Astrocyte of the spinal cord (primary cell): ENCODE measurements around the gene GABBR2.
"Not testable (repeated sequence)": the region's sequence is repeated elsewhere in the genome, so short reads cannot be mapped to it uniquely, and the experiment has no call there.

Source experiments
- DNase-seq: peaks from one replicate; pipeline ENCODE4 v3.0.0; 2011; ENCODE audit warnings: low read depth, low spot score
- H3K4me3 ChIP-seq: 2 replicates; pipeline ENCODE4 v1.5.1; 2011; ENCODE audit warnings: low read depth, mild to moderate bottlenecking, low read length, moderate library complexity
- CTCF ChIP-seq: IDR thresholded peaks from 2 replicates; pipeline ENCODE4 v1.5.1; 2012; ENCODE audit warnings: low read depth, mild to moderate bottlenecking, low read length, inconsistent platforms
- in situ Hi-C: cut with HindIII; loops from 2 replicates; pipeline ENCODE4 v1.10.0; 2017; ENCODE audit warnings: low sequenced_read_pairs

The GABBR2 gene

GRCh38 chr9:98514841-98515240 is 193.9 kb downstream of the GABBR2 start:
- in situ Hi-C loops, result no loop called here
- H3K4me3 ChIP-seq, result no peak overlapping the region
- TF ChIP-seq CTCF, result no peak
- DNase-seq, result no peak

DNA sequence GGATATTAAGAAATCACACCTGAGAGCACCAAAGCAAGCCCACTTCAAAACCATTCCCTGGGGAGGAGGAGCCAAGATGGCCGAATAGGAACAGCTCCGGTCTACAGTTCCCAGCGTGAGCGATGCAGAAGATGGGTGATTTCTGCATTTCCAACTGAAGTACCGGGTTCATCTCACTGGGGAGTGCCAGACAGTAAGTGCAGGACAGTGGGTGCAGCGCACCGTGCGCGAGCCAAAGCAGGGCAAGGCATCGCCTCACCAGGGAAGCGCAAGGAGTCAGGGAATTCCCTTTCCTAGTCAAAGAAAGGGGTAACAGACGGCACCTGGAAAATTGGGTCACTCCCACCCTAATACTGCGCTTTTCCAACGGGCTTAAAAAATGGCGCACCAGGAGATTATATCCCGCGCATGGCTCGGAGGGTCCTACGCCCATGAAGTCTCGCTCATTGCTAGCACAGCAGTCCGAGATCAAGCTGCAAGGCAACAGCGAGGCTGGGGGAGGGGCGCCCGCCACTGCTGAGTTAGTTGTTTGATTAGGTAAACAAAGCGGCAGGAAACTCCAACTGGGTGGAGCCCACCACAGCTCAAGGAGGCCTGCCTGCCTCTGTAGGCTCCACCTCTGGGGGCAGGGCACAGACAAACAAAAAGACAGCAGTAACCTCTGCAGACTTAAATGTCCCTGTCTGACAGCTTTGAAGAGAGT is 200.4 kb downstream of the GABBR2 start:
- in situ Hi-C loops, DNase-seq, H3K4me3 ChIP-seq: not testable (repeated sequence)

GRCh38 chr9:98506422-98507054 is 202.2 kb downstream of the GABBR2 start:
- H3K4me3 ChIP-seq, result no peak overlapping the region
- in situ Hi-C loops, result no loop called here
- no peak for TF ChIP-seq CTCF
- no peak for DNase-seq

DNA sequence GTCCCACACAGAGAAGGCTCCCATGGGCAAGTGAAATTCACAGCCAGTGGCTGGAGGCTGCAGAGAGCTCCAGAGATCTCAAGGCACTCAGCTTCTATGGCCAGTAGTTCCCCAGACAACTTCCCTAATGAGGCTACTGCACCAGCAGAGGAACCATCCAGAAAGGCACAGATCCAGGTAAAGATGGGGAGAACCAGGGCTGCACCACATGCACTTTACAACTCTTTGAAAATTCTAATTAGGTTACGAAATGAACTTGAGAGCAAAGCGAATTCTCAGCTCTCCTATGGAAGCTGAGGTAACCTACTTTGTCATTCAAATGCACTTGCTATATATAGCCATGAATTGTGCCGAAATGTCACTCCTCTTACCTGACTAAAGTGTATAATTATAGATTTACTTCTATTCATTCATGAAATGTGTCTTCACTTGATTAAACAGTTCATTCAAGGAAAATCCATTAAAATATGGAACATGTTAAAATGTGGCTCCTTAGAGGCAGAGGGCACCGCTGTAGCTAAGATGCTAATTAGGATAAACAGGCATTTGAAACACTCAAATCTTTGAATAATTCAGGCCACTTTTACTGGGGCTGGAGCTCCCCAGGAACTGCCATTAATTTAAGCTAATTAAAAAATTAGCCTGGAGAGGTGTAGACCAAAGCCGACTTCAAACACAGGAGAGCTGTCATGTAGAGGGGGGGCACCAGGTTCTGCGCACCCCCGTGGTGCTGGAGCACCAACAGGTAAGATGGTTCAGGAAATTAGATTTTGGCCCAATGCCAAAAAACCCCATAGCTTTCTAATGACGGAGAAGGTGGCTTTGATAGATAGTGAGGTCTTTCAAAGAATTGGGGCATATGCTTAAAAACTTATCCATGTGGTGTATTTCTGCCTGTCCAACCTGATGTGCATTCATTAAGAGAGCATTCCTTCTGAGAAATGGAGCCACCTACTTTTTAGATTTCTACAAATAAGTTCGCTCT is 204.1 kb downstream of the GABBR2 start:
- no peak for DNase-seq
- H3K4me3 ChIP-seq, result no peak overlapping the region
- TF ChIP-seq CTCF, result no peak
- in situ Hi-C loops, result no loop called here

- DNase-seq, result no peak
- in situ Hi-C loops, result no loop called here
These were observed 204.9 kb downstream of the GABBR2 start for GRCh38 chr9:98503867-98504266.

DNA sequence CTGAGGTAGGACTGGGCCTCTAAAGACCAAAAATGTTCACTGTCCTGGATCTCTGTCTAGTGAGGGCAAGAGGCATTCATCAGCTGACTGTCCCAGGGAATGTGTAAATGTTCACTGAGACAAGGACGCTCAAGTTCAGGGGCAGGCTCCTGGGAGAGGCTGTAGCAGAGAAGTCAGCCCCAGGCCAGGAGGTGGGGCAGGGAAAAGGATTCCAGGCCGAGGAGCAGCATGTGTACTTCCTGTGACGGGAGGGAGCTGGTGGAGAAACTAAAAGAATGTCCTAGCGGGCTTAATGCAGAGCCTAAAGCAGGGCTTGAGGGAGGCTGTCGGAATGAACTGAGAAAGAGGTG is 205.8 kb downstream of the GABBR2 start:
- no peak for TF ChIP-seq CTCF

More at GRCh38 chr9:98503867-98504266, 204.9 kb downstream of the GABBR2 start:
- no peak for TF ChIP-seq CTCF
- no peak overlapping the region for H3K4me3 ChIP-seq

More for the DNA sequence above, 205.8 kb downstream of the GABBR2 start:
- in situ Hi-C loops, result no loop called here
- no peak overlapping the region for H3K4me3 ChIP-seq
- DNase-seq, result peak; percentile 18
